GM18511 (cell line): ENCODE measurements around the gene EPHA6.

Experiments
- ATAC-seq: cut with Tn5 transposase; IDR thresholded peaks from one replicate; pipeline ENCODE4 v1.9.1; 2021; ENCODE audit warnings: mild to moderate bottlenecking, moderate library complexity; ENCODE audit not compliant: unreplicated experiment

Gene EPHA6

DNA sequence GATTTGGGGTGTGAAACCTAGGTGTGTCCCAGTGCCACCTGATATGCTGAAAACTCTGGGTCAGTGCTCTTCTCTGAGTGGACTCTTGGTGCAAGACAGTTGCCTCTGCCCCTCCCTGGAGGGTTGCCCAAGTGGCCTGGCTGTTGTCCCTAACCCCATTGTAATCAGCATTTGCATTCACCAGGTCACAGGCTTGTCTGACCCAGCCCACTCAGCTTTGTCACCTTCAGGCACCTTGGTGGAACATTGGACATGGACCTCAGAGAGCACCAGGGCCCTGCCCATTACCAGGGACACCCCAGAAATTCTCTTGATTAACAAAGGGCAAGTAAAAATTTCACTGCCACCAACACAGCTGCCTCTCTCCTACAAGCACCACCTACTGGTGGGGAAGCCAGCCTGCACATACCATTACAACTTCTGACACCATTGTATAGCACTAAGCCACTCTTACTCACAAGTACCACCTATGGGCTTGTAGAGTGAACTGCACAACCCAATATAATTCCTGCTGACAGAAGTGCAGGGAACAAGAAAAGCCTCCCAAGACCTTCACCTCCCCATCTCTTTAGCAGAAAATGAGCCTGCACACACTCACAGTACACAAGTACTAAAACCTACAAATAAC is 324.6 kb downstream of the EPHA6 start:
- ATAC-seq: no peak

DNA sequence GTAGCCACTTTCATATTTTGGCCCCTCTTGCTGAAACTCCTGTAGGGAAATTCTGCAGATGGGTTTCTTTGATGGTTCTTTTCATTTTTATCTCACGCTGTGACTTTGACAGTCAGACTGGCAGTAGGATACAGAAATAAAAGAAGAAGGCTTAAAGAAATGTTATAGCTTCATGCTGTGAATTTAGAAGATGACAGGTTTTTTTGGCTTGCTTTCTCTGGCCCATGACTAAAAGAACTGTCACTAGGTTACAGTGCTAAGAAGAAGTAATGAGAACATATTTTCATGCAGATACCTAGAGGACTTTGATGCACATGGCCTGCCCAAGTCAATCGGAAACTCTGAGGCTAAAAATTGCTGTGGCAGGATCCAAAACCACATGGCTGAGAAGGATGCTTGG is 334.5 kb downstream of the EPHA6 start:
- ATAC-seq: no peak

DNA sequence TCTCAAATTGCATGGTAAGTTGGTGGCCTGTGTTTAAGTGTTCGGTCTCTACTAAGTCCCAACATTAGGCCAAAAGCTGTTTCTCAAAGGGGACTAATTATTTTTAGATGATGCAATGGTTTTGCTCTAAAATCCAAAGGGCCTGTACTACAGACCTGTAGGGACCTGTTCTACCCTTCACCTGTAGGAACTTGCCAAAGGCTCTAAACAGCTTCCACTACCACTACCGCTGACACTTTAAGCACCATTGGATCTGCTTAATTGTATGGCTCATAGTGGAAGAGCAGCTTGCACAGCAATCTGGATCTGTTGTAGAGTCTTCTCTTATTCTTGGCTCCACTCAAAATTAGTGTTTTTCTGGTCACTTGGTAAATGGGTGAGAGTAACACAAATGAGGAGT is 346.8 kb downstream of the EPHA6 start:
- ATAC-seq: no peak

DNA sequence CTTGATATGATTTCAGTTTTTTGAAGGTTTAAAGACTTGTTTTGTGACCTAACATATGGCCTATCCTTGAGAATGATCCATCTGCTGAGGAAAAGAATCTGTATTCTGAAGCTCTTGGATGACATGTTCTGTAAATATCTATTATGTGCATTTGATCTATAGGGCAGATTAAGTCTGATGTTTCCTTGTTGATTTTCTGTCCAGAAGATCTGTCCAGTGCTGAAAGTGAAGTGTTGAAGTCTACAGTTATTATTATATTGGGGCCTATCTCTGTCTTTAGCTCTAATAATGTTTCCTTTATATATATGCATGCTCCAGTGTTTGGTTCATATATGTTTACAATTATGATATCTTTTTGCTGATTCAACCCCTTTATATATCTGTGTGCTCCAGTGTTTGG is 362.8 kb downstream of the EPHA6 start:
- ATAC-seq: no peak

DNA sequence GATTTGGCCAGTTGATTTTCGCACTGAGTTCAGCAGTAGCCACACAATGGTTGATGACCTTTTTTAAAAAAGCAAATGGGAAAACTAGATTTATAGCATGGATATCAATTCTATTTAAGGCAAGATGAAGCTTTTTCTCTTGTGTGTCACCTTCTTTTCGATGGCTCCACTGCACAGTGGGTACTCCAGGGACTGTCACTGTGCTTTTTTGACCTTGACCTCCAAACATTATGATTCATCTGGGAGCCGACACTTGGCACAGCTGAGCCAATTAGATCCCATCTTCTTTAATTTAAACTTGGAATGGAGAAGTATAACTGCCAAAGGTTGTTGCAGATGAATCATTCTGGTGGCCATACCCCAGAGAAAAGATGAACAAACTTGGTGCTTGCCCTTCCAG is 367.3 kb downstream of the EPHA6 start:
- ATAC-seq: no peak

DNA sequence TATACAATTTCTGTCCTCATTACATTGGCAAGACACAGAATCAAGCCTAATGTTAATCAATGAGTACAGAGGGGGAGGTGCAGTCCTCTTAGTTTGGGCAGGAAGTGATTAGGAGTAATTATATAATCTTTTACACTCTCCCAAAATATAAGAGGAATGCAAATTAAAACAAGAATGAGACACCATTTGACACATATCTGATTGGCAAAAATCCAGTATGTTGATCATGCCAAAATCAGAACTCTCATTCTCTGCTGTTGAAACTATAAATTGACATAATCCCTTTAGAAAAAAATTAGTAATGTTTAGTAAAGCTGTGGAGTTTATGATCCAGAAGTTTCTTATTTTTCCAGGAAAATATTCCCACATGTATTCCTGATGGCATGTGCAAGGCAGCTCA is 373.4 kb downstream of the EPHA6 start:
- ATAC-seq: no peak

DNA sequence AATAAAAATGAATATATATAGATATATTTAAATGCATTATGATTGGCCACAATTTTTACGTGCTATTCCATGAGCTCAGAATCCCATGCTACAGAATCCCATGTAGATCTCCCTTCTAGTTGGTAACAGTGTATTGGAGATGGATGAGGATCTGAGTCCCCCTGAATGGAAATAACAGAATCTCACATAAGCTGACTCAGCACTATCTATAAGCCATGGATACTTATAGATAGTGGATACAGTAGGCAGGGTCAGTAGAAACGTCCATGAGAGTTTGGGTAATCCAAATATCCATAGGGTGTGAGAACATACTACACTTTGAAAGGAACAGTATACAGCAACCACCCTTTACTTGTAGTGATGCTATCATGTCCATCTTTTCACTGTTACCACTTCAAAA is 375.4 kb downstream of the EPHA6 start:
- no peak for ATAC-seq

DNA sequence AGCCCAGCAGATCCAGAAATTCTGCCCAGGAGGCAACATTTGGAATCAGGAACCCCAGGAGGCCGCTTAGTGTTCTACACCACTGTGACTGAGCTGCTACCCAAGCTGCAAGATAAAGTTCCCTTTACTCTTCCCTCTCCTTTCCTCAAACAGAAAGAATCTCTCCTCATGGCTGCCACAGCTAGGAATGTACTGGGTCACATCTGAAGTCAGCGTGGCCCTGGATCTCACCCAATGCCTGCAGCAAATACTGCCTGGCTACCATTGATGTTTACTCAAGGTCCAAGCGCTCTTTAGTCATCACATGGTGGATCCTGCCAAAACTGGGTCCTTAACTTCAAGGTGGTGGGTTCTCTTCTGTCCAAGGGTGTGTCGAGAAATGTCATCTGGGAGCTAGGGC is 382.7 kb downstream of the EPHA6 start:
- no peak for ATAC-seq

DNA sequence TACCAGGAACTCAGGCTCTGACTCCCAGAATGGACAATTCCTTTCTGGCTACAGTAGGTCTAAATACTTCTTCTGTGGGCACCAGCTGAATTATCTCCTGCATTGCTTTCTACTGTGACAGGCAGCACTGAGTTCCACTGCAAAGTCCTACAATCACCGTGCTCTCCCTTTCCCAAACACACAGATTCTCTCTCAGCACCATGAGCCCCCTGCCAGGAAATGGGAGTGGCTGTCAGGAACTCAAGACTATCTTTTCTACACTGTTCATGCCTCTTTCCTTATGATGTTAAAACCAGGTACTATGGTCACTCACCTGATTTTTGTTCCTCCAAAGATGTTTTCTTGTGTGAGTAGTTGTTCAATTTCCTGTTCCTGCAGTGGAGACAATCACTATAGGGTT is 383.4 kb downstream of the EPHA6 start:
- no peak for ATAC-seq

DNA sequence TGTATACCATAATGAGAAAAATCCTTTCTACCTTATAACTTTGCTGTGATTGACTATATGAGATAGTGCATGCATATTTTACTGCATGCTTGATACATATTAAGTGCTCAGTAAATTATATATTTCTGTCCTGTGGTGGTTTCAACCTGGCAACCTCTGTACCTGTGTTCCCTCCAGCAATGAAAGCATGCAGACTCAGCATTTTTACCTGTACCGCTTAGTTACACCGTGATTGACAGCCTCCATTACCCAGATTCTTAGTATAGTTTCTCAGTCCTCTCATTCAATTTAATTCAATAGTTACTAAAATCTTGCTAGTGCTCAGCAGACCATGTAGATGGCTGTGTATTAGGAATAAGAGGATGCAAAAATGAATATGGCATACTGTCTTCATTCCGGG is 386.0 kb downstream of the EPHA6 start:
- ATAC-seq: no peak

DNA sequence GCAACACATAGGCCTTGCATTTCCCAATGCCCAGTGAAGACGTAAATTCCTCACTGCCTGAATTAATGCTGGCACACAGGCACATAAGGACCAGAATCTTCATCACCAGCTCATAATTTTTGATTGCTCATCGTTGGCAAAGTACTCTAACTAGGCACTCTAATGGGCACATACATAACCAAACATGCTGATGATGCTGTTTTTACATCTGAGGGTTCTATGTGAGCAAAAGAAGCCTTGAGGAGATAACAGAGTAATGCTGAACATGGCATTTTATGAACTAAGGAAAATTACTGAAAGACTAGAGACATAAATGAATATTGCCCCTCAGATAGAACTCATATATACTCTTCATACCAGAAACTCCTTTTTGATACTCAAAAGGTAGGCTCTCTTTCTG is 387.4 kb downstream of the EPHA6 start:
- no peak for ATAC-seq

DNA sequence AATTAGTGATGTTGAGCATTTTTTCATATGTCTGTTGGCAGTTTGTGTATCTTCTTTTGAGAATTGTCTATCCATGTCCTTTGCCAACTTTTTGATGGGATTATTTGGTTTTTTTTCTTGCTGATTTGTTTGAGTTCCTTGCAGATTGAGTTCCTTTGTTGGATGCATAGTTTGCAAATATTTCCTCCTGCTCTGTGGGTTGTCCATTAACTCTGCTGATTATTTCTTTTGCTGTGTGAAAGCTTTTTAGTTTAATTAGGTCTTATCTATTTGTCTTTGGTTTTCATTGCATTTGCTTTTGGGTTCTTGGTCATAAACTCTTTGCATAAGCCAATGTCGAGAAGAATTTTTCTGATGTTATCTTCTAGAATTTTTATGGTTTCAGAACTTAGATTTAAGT is 414.6 kb downstream of the EPHA6 start:
- no peak for ATAC-seq

DNA sequence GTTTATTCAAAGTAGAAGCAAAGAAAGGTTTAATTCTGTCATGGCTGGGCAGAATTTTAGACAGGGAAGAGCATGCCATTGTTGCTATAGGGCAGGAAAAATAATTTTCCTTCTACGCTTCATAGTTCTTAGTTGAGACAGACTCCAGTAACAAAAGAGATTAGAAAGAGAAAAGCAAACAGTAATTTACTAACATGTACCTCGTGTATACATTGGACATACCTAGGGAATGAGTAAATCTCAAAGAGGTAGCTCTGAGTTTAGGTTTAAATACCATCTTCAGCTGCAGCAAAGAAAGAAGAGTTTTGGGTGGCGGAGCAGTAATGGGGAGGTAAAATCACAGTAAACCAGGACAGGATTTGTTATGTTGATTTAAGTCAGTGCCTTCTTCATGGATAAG is 416.1 kb downstream of the EPHA6 start:
- ATAC-seq: no peak

DNA sequence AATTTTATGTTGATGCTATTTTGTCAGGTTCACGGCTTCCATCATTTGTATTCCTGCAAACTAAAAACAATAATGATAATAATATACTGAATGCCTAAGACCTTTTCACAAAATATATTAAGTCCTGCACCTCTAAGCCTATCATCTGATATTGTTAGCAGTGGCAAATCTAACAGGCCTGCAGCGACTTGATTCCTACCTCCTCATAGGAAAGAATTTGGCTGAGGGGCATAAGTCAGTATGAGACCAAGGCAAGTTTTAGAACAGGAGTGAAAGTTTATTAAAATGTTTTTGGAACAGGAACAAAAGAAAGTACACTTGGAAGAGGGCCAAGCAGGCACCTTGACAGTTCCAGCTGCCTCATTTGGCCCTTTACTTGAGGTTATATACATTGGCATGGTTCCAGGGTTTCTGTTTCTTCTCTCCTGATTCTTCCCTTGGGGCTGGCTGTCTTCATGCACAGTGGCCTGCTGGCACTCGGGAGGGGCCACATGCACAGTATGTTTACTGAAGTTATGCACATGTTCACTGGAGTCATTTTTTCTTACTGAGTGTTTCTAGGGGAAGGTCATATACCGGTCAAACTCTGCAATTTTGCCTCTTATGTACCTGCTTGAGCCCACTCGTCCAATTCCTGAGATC is 418.1 kb downstream of the EPHA6 start:
- no peak for ATAC-seq

DNA sequence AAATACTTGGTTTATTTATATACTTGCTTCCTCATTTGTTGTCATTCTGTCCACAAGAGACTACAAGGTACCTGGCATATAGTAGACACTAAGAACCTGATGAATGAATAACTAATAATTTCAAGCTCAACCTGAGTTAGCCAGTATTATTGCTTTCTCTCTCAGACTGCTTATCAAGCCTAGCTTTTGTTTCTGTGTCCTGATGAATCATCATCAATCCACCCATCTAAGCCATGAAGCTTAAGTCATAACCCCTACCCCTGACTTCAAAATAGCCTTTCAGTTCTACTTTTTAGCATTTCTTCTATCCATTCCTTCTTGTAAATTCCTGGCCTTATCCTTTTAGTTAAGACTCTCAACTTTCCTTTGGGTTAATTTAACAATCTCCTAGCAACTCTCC is 420.8 kb downstream of the EPHA6 start:
- ATAC-seq: no peak

DNA sequence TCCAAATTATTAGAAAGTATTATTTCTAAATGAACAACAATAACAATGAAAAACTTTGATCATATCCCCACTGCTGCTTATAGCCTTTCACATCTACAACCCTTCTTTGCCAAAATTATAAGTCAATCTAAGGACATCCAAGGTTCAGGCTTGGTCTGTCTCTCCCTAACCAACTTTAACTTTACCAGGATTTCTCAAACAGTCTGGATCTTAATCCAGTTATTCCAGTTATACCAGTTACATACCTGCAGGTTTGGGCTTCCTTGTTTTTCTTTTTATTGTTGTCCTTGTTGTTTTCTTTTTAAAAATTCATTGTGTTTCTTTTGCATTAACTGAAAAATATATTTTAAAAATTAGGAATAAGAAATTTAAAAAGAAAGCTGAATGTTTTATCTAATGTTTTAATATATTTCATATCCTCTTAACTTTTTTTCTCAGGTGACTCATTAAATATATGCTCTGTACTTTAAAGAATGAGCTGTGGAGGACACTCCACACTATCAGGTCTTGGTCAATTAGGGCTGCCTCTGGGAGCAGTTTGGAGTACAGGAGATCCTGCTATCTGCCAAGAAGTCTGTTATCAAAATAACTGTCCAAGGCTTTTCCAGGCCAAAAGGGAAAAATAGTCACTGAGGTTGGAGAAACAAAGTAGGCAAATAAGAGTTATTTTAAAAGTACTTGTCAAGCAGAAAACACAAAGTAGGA is 421.4 kb downstream of the EPHA6 start:
- no peak for ATAC-seq

DNA sequence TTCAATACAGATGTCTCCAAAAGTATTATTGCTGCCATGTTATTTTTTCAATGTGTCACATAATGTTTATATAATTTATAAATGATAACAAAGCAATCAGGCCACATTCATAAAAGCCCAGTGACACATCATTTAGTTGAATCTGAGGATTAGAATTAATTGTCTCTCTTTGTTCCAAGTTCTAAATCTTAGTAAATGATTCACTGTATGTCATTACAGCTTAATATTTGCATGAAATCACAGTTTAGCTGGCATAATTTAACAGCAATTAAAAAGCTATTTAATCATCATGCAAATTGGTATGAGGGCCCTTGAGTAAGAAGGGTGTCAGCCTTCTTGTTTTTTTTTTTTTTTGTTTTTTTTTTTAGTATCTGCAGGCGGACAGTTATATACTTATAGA is 427.0 kb downstream of the EPHA6 start:
- ATAC-seq: no peak

DNA sequence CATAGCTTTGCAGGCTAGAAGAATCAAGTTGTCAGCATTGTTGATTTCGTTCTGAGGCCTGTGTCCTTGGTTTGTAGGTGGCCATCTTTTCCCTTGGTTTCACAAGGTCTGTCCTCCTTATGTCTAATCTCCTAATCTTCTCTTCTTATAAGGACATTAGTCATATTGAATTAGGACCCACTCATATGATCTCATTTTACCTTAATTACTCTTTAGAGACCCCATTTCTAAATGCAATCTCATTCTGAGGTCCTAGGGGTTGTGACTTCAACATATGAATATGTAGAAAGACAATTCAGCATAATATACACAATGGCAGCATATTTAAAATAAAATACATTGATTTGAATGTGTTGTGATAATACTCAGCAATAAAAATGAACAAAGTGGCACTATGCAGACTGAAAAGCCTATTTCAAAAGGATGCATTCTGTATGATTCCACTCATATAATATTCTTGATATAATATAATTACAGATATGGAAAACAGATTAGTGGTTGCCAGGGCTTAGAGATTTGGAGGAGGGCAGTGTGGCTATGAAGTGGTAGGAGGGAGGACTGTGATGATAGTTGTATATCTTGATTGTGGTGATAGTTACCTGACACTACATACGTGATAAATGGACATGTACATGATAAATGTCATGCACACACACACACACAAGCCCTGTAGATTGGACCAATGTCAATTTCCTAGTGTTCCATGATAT is 431.0 kb downstream of the EPHA6 start:
- ATAC-seq: no peak

DNA sequence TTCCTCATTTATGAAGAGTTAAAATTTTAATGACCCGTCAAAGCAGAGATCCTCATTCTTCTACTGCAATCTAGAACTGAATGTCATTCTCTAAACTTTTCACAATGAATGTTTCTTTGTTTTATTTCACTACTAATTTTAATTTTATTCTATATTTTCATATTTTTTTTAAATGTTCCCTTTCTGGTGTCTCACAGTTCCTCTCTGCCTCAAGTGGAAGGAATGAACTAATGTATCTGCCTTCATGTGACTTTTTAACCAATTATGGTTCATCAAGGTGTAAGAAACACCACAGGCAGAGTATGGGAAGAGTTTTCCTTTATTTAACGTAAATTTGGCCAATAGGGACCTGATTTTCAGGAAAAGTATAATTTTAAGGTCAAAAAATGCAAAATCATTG is 441.7 kb downstream of the EPHA6 start:
- ATAC-seq: no peak

DNA sequence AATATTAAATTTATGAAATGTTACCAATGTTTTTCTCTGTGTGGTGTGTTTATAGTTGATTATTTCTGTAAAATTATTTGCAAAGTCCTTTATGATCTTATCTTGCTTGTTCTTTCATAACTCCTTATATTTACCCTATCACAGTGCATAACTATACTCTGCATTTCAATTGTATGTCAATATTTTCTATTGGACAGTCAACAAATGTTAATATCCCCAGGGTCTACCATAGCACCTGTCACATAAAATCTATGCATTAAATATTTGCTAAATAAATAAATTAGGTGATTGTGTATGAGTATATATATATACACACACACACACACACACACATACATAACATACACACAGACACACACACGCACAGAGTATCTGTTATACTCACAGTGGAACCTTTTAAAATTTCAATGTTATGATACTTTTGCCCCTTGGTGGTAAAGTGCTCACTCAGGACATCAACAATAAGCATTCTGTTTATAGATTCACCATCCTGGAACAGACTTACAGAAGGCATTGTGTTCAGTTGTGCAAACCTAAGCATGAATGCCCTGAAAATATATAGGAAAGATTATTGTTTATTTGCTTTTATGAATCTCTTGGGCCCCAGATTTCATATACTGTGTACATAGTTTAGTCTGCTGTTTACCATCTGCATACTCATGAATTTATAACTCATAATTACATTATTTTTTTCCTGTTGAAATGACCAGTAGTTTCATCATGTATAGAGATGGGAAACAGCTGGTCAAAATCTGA is 443.7 kb downstream of the EPHA6 start:
- no peak for ATAC-seq

DNA sequence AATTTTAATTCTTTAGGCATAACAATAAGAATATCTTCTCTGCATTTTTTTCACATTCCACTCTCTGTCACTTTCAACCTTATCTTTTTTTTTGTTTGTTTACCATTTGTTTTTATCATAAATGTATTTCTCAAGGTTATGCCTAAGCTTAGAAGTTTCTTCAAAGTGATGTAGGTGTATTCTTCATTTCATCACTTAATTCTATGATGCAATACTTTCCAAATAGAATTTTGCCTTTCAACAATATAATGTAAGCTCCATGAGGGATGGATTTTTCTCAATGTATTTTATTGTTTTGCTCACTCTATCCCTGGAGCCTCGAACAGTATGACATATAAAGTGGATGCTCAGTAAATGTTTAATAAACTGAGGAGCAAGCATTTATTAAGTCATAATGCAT is 444.9 kb downstream of the EPHA6 start:
- ATAC-seq: no peak
